ENCODE data around the gene PRR35.

DNA sequence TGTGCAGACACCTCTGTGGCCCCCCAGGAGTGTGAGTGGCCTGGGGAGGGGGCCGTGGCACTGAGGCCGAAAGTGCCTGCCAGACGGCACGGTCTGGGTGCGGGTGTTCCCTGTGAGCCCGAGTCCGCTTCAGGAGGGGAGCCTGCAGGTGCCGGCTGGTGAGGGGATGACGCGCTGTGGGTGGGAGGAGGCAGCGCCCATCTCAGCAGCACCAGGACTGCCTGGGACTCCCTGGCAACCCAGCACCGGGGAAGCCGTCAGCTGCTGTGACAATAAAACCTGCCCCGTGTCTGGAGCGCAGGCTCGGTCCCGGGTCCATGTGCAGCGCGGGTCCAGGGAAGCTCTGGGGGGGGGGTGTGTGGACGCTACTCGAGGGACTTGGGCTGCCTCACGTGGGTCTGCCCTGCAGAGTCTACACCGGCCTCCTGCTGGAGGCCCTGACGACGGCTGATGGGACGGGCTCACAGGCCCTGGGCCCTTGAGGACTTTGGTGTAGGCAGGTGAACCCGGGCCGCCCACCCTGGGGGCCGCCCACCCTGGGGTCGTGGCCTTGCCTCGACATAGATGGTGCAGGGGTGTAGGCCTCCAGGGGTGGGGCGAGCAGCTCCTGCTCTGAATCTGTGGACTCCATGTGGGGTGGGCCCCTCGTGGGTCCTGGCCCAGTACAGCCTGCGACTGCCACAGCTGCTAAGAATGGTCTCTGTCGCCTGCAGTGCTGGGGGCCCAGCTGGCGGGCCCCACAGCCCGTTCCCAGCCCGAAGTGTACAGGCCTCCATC, 23.8 kb downstream of the PRR35 start:
- TF ChIP-seq POLR2A (IDR thresholded peaks at IDR 0.05), result no peak
- TF ChIP-seq, protein P1, sequence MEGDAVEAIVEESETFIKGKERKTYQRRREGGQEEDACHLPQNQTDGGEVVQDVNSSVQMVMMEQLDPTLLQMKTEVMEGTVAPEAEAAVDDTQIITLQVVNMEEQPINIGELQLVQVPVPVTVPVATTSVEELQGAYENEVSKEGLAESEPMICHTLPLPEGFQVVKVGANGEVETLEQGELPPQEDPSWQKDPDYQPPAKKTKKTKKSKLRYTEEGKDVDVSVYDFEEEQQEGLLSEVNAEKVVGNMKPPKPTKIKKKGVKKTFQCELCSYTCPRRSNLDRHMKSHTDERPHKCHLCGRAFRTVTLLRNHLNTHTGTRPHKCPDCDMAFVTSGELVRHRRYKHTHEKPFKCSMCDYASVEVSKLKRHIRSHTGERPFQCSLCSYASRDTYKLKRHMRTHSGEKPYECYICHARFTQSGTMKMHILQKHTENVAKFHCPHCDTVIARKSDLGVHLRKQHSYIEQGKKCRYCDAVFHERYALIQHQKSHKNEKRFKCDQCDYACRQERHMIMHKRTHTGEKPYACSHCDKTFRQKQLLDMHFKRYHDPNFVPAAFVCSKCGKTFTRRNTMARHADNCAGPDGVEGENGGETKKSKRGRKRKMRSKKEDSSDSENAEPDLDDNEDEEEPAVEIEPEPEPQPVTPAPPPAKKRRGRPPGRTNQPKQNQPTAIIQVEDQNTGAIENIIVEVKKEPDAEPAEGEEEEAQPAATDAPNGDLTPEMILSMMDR (IDR thresholded peaks at IDR 0.05), result no peak
